ENCODE measurements around the gene ARHGAP12.

ARHGAP12 gene

GRCh38 chr10:31939797-31940708 is 11.4 kb upstream of the ARHGAP12 start:
- H3K4me3 ChIP-seq (replicated peaks; ENCODE audit: low read depth, low read length) = no peak overlapping the region
- no peak for DNase-seq (ENCODE audit: low read depth)
- no peak for TF ChIP-seq CTCF (IDR thresholded peaks at IDR 0.05; ENCODE audit: low read length, missing control alignments)

GRCh38 chr10:31937371-31937770 is 8.7 kb upstream of the ARHGAP12 start:
- no peak overlapping the region for H3K4me3 ChIP-seq (replicated peaks; ENCODE audit: low read depth, low read length)
- no peak for TF ChIP-seq CTCF (IDR thresholded peaks at IDR 0.05; ENCODE audit: low read length, missing control alignments)

GRCh38 chr10:31936933-31937332 is 8.3 kb upstream of the ARHGAP12 start:
- no peak for DNase-seq (ENCODE audit: low read depth)
- TF ChIP-seq CTCF (IDR thresholded peaks at IDR 0.05; ENCODE audit: low read length, missing control alignments) = no peak
- no peak overlapping the region for H3K4me3 ChIP-seq (replicated peaks; ENCODE audit: low read depth, low read length)

More at GRCh38 chr10:31937371-31937770, 8.7 kb upstream of the ARHGAP12 start:
- no peak for DNase-seq (ENCODE audit: low read depth)

DNA sequence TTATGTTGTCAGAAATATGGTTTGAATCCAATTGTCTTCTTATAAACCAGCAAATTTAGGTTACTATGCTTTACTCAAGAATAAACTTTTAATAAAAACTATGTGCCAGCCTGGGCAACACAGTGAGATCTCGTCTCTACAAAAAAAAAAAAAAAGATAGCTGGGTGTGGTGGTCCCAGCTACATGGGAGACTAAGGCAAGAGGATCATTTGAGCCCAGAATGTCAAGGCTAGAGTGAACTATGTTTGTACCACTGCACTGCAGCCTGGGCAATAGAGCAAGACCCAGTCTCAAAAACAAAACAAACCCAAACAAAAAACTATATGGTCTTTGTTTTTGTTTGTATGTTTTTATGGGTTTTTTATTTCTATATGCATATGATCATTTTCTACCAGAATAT is 7.5 kb upstream of the ARHGAP12 start:
- no peak overlapping the region for H3K4me3 ChIP-seq (replicated peaks; ENCODE audit: low read depth, low read length)
- DNase-seq (ENCODE audit: low read depth) = no peak
- TF ChIP-seq CTCF (IDR thresholded peaks at IDR 0.05; ENCODE audit: low read length, missing control alignments) = no peak

DNA sequence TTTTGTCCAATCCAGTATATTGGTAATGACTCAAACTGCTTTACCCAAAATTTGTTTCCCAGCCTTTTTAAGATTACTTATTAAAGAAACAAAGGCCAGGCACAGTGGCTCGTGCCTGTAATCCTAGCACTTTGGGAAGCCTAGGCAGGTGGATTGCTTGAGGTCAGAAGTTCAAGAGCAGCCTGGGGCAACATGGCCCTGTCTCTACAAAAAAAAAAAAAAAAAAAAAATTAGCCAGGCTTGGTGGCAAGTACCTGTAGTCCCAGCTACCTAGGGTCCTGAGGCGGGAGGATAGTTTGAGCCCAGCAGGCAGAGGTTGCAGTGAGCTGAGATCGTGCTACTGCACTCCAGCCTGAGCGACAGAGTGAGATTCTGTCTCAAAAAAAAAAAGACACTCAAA is 7.0 kb upstream of the ARHGAP12 start:
- no peak for TF ChIP-seq CTCF (IDR thresholded peaks at IDR 0.05; ENCODE audit: low read length, missing control alignments)

GRCh38 chr10:31932838-31933237 is 4.2 kb upstream of the ARHGAP12 start:
- TF ChIP-seq CTCF (IDR thresholded peaks at IDR 0.05; ENCODE audit: low read length, missing control alignments) = no peak
- DNase-seq (ENCODE audit: low read depth) = no peak
- H3K4me3 ChIP-seq (replicated peaks; ENCODE audit: low read depth, low read length) = no peak overlapping the region

More for the DNA sequence above, 7.0 kb upstream of the ARHGAP12 start:
- H3K4me3 ChIP-seq (replicated peaks; ENCODE audit: low read depth, low read length) = no peak overlapping the region
- DNase-seq (ENCODE audit: low read depth) = no peak

DNA sequence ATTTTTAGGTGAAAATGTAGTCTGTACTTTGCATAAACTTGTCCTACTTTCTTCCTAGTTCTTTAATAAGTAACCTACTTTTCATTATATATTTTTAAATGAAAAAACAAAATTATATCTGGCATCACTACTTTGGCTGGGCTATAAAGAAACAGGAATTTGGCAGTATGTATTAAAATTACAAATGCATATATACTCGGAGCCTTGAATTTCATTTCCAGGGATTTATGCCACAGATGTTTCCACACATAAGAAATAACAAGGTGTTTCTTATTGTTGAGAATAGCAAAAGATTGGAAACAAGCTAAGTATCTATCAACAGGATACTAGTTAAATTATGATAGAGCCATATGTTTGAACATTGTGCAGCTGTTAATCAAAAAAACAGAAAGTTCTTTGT is 2.2 kb upstream of the ARHGAP12 start:
- H3K4me3 ChIP-seq (replicated peaks; ENCODE audit: low read depth, low read length) = no peak overlapping the region
- no peak for TF ChIP-seq CTCF (IDR thresholded peaks at IDR 0.05; ENCODE audit: low read length, missing control alignments)
- DNase-seq (ENCODE audit: low read depth) = no peak
